NT2/D1 (cell line): ENCODE data around the gene CDK11A.

ENCODE experiments used
- SUZ12 ChIP-seq: IDR thresholded peaks from 2 replicates; pipeline ENCODE4 v1.6.1; 2011; ENCODE audit not compliant: insufficient read length, insufficient read depth; ENCODE audit errors: extremely low read depth
- YY1 ChIP-seq: IDR thresholded peaks from 2 replicates; pipeline ENCODE4 v1.6.1; 2011; ENCODE audit not compliant: insufficient read length, insufficient read depth
- ZNF274 ChIP-seq: IDR thresholded peaks from 2 replicates; pipeline ENCODE4 v1.6.1; 2011; ENCODE audit warnings: mild to moderate bottlenecking, low read depth, low read length

GRCh38 chr1:1760345-1760650 lies 36.1 kb upstream of the CDK11A start:
- no peak for TF ChIP-seq ZNF274
- TF ChIP-seq YY1: no peak
- TF ChIP-seq SUZ12: no peak
